NCI-H1930 (cell line): ENCODE data around the gene C17orf58.

Source experiments
- DNase-seq, 2 experiments: peaks; one replicate each; lab custom pipeline; 2025; lab: John Stamatoyannopoulos, UW

C17orf58 gene

DNA sequence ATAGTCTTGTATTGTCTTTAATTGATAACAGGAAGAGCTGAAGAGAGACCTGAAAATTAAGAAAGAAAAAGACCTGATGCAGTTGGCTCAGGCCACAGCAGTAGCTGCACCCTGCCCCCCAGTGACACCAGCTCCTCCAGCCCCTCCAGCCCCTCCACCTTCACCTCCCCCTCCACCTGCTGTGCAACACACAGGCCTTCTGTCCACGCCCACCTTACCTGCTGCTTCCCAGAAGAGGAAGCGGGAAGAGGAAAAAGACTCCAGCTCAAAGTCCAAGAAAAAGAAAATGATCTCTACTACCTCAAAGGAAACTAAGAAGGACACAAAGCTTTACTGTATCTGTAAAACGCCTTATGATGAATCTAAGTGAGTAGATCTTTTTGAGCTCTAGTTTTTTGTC is 36.8 kb downstream of the C17orf58 start:
- DNase-seq = no peak

DNA sequence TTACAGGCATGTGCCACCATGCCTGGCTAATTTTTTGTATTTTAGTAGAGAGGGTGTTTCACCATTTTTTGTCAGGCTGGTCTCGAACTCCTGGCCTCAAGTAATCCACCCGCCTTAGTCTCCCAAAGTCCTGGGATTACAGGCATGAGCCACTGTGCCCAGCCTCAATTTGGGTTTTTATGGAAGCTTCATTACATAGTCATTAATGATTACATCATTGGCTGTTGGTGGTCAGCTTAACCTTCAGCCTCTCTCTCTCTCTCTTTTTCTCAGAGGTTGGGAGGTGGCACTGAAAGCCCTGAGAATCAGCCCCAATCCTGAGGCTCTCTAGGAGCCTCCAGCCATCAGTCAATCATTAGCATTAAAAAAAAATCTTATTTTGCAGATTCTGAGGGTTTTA is 45.3 kb downstream of the C17orf58 start:
- DNase-seq = no peak

DNA sequence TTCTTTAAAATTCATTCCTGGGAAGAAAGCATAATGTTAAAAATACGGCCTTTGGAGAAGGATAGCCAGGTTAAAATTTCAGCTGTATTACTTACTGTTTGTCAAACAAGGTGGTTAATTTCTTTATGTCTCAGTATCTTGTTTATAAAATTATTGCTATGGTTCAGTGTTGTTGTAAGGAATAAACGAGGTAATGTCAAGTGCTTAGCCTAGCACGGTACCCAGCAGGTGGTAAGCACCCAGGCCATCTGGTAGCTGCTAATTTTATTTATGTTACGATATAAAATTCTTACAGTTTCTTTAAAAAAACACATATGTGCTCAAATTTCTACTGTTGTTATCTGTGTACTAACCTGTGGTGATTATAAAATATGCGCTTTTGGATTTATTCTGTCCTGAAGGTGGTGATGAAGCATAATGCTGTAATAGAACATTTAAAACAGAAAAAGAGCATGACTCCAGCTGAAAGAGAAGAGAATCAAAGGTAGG is 48.9 kb downstream of the C17orf58 start:
- DNase-seq = no peak

GRCh38 chr17:67946513-67946912 is 49.8 kb downstream of the C17orf58 start:
- no peak for DNase-seq

DNA sequence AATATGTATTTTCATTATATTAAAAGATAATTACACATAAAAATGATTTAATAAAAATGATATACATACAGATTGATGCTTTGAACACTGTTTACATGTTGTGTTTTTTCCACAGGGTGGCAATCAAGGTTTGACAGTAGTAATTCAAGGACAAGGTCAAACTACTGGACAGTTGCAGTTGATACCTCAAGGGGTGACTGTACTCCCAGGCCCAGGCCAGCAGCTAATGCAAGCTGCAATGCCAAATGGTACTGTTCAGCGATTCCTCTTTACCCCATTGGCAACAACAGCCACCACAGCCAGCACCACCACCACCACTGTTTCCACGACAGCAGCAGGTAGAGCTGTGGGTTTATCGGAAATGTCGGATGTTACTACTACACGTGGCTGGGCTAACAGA is 52.2 kb downstream of the C17orf58 start:
- no peak for DNase-seq

DNA sequence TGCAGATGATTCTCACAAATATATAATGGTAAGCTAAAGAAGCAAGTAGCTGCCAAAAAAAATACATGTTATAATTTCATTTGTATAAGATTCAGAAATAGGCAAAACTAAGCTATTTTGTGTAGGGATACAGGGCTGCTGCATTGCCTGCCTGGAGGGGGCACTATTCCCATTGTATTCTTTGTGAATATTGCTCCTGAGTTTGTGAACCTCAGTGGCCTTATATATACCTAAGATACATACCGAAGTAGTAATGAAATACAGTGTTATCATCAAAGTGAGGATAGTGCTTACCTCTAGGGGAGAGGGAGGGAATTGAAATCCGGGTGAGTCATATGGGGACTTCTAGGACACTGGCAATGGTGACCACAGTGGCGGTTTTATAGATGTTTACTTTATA is 53.5 kb downstream of the C17orf58 start:
- DNase-seq = no peak
